AG04450 (cell line): ENCODE results near the gene OXCT1. TPM values are rescaled to one million over a fixed set of nuclear protein-coding genes. Genes with fewer than 3 reads are reported as not detected.

ENCODE experiments used
- CTCF ChIA-PET: fragments of 300-600, 350-600 bp; formaldehyde crosslinking; extraction: SDS; loops from one replicate; lab custom pipeline; 2022; ENCODE audit warnings: antibody characterized with exemption, inconsistent platforms; lab: Charles Lee
- POLR2A ChIA-PET: fragments of 350-600 bp; formaldehyde crosslinking; extraction: SDS; loops from one replicate; lab custom pipeline; 2021; ENCODE audit warnings: antibody characterized with exemption, inconsistent platforms; lab: Yijun Ruan, JAX
- DNase-seq: peaks from one replicate; pipeline ENCODE4 v3.0.0-alpha.2; 2011; ENCODE audit warnings: low read depth, low spot score
- H3K27ac ChIP-seq: one replicate; pipeline ENCODE4 v1.5.1; 2012; ENCODE audit warnings: low read depth, low read length, control low read depth
- H3K27me3 ChIP-seq: one replicate; pipeline ENCODE4 v1.6.0; 2012; ENCODE audit warnings: low read length; ENCODE audit not compliant: control insufficient read depth, insufficient read depth
- H3K4me3 ChIP-seq: 2 replicates; pipeline ENCODE4 v1.5.1; 2011; ENCODE audit warnings: mild to moderate bottlenecking, low read depth, low read length, control low read depth
- H3K9me3 ChIP-seq: 2 replicates; pipeline ENCODE4 v1.5.1; 2012; ENCODE audit warnings: low read length; ENCODE audit not compliant: control insufficient read depth, insufficient read depth
- CTCF ChIP-seq: IDR thresholded peaks from 2 replicates; pipeline ENCODE4 v1.5.1; 2011; ENCODE audit warnings: low read depth, low read length, control low read depth, inconsistent platforms
- polyA plus RNA-seq: library from polyadenylated mRNA; depleted of rRNA; stranded (reverse); fragments of >200 nt; gene quantifications from 2 replicates; pipeline ENCODE4 v1.2.3, GENCODE V29; 2011

Gene OXCT1
- polyA plus RNA-seq, 1 experiment: 31.7 TPM

- no peak for TF ChIP-seq CTCF
- Histone ChIP-seq H3K9me3 (peaks cover under 1% of the 10 kb centered on the region; the same call in 1 of the 2 replicates), H3K27me3 (no peaks in the 10 kb centered on the region), H3K27ac (no peak overlapping the region), H3K4me3 (no peak overlapping the region)
- ChIA-PET CTCF (no interaction called here), POLR2A (no interaction called here)
- DNase-seq: no peak
These were observed 4.9 kb upstream of the OXCT1 start for GRCh38 chr5:41875121-41875520.

- CTCF ChIA-PET: no interaction called here
- Histone ChIP-seq H3K9me3 (peaks cover 4% of the 10 kb centered on the region; the same call in 1 of the 2 replicates), H3K4me3 (no peak overlapping the region), H3K27ac (no peak overlapping the region), H3K27me3 (no peaks in the 10 kb centered on the region)
- DNase-seq: no peak
- POLR2A ChIA-PET: no interaction called here
- TF ChIP-seq CTCF: no peak
These were observed 4.4 kb upstream of the OXCT1 start for GRCh38 chr5:41874512-41875060.

- no peak for TF ChIP-seq CTCF
- no peak for DNase-seq
- Histone ChIP-seq H3K9me3 (peaks cover 4% of the 10 kb centered on the region; the same call in 1 of the 2 replicates), H3K27me3 (no peaks in the 10 kb centered on the region), H3K27ac (no peak overlapping the region), H3K4me3 (no peak overlapping the region)
- ChIA-PET POLR2A (no interaction called here), CTCF (no interaction called here)
These were observed 1.6 kb upstream of the OXCT1 start for GRCh38 chr5:41871852-41872251.

- H3K4me3 ChIP-seq: peak overlapping the region; percentile 83
- peaks cover 4% of the 10 kb centered on the region; the same call in 1 of the 2 replicates for H3K9me3 ChIP-seq
- no peaks in the 10 kb centered on the region for H3K27me3 ChIP-seq
- POLR2A ChIA-PET: no interaction called here
- no peak for TF ChIP-seq CTCF
- CTCF ChIA-PET: no interaction called here
- DNase-seq: no peak
- H3K27ac ChIP-seq: peak overlapping the region; percentile 62
These were observed 413 bp upstream of the OXCT1 start for GRCh38 chr5:41870627-41871048.

- ChIA-PET CTCF (interaction anchor here (1.5 to 2.6 kb wide), 2 partner anchors 11 to 13 kb away, joined by 7 to 11 read pairs; no protein-coding TSS in a partner anchor), POLR2A (interaction anchor here (1.7 kb wide), 1 partner anchor 35 kb away, joined by 6 read pairs; the partner anchor contains the start of gene RIMOC1)
- no peak for DNase-seq
- Histone ChIP-seq H3K27me3 (no peaks in the 10 kb centered on the region), H3K4me3 (peak overlapping the region; percentile 83), H3K9me3 (peaks cover 4% of the 10 kb centered on the region; the same call in 1 of the 2 replicates), H3K27ac (peak overlapping the region; percentile 24)
- TF ChIP-seq CTCF: no peak
These were observed 988 bp downstream of the OXCT1 start for GRCh38 chr5:41869151-41869723.
